ENCODE results near the gene COPZ1.
A peak's percentile ranks its signal among the peaks of the same experiment; 100 is the strongest.

COPZ1 gene

GRCh38 chr12:54359762-54360351 lies 34.9 kb downstream of the COPZ1 start:
- DNase-seq (ENCODE audit: low read depth): no peak

- no peak for DNase-seq (ENCODE audit: low read depth)
These were observed 36.0 kb downstream of the COPZ1 start for GRCh38 chr12:54360717-54361456.

GRCh38 chr12:54363047-54363446 lies 38.1 kb downstream of the COPZ1 start:
- no peak for DNase-seq (ENCODE audit: low read depth)

GRCh38 chr12:54363618-54364017 lies 38.7 kb downstream of the COPZ1 start:
- no peak for DNase-seq (ENCODE audit: low read depth)

- DNase-seq (ENCODE audit: low read depth): no peak
These were observed 39.5 kb downstream of the COPZ1 start, which contains the start of gene GPR84 for GRCh38 chr12:54364413-54364812. Gene GPR84 (minus strand): TSS chr12:54364486. CDS start chr12:54363851, 635 bp downstream.

- DNase-seq (ENCODE audit: low read depth): no peak
These were observed 43.2 kb downstream of the COPZ1 start for GRCh38 chr12:54368025-54368708.

GRCh38 chr12:54368709-54369596 lies 44.0 kb downstream of the COPZ1 start:
- peak; percentile 64 for DNase-seq (ENCODE audit: low read depth)

GRCh38 chr12:54369597-54370131 lies 44.7 kb downstream of the COPZ1 start:
- no peak for DNase-seq (ENCODE audit: low read depth)

- peak; percentile 60 for DNase-seq (ENCODE audit: low read depth)
These were observed 45.3 kb downstream of the COPZ1 start for GRCh38 chr12:54370171-54370730.

- DNase-seq (ENCODE audit: low read depth): no peak
These were observed 46.6 kb downstream of the COPZ1 start for GRCh38 chr12:54371328-54372112.

- no peak for DNase-seq (ENCODE audit: low read depth)
These were observed 47.3 kb downstream of the COPZ1 start for GRCh38 chr12:54372113-54372806.

- DNase-seq (ENCODE audit: low read depth): no peak
These were observed 49.0 kb downstream of the COPZ1 start for GRCh38 chr12:54373649-54374561.

GRCh38 chr12:54374562-54375258 lies 49.8 kb downstream of the COPZ1 start:
- no peak for DNase-seq (ENCODE audit: low read depth)

GRCh38 chr12:54375259-54375579 lies 50.3 kb downstream of the COPZ1 start:
- no peak for DNase-seq (ENCODE audit: low read depth)

GRCh38 chr12:54376596-54376995 lies 51.7 kb downstream of the COPZ1 start:
- DNase-seq (ENCODE audit: low read depth): no peak

- DNase-seq (ENCODE audit: low read depth): no peak
These were observed 52.1 kb downstream of the COPZ1 start for GRCh38 chr12:54377007-54377406.

- no peak for DNase-seq (ENCODE audit: low read depth)
These were observed 53.0 kb downstream of the COPZ1 start for GRCh38 chr12:54377797-54378515.
